IMR-90 (cell line): ENCODE measurements around the gene ATP2C2. TPM values are rescaled to one million over a fixed set of nuclear protein-coding genes. Genes with fewer than 3 reads are reported as not detected.

Experiments
- ATAC-seq: fragments of 200-7000 bp; cut with Tn5 transposase; 2 replicates; pipeline ENCODE4 v1.9.1; 2020; ENCODE audit warnings: low read depth, mild to moderate bottlenecking, moderate library complexity
- BruUV-seq: library from RNA; stranded (reverse); fragments of 400-500 nt; replicated peaks from 2 replicates; lab custom pipeline; 2021; lab: Mats Ljungman, UMichigan
- CTCF ChIA-PET: fragments of 300-600 bp; formaldehyde crosslinking; extraction: SDS; loops from one replicate; lab custom pipeline; 2021; ENCODE audit warnings: antibody characterized with exemption; lab: Yijun Ruan, JAX
- POLR2A ChIA-PET: fragments of 300-600 bp; sonication (Branson Sonifier 250); formaldehyde crosslinking; loops from one replicate; lab custom pipeline; 2022; ENCODE audit warnings: antibody characterized with exemption; ENCODE audit not compliant: unreplicated experiment; lab: Charles Lee
- DNase-seq: peaks from one replicate; pipeline ENCODE4 v3.0.0; 2013
- H2AFZ ChIP-seq: replicated peaks from 2 replicates; pipeline ENCODE3; 2013; ENCODE audit warnings: low read length, mild to moderate bottlenecking; ENCODE audit not compliant: poor library complexity
- H2AK5ac ChIP-seq: 2 replicates; pipeline ENCODE4 v1.6.1; 2013; ENCODE audit warnings: low read depth, low read length, inconsistent platforms
- H2AK9ac ChIP-seq: replicated peaks from 2 replicates; pipeline ENCODE3; 2013; ENCODE audit warnings: mild to moderate bottlenecking, low read depth, low read length, moderate library complexity; ENCODE audit not compliant: poor library complexity
- H2BK120ac ChIP-seq: 2 replicates; pipeline ENCODE4 v1.6.1; 2013; ENCODE audit warnings: low read depth, low read length, inconsistent platforms
- H2BK15ac ChIP-seq: 3 replicates; pipeline ENCODE4 v1.6.1; 2013; ENCODE audit warnings: low read depth, low read length, inconsistent platforms
- H2BK20ac ChIP-seq: 2 replicates; pipeline ENCODE4 v1.6.1; 2013; ENCODE audit warnings: low read depth, mild to moderate bottlenecking, inconsistent platforms, low read length, moderate library complexity
- H2BK5ac ChIP-seq: 2 replicates; pipeline ENCODE4 v1.6.1; 2013; ENCODE audit warnings: mild to moderate bottlenecking, low read depth, low read length, inconsistent platforms; ENCODE audit not compliant: poor library complexity, severe bottlenecking
- H3K14ac ChIP-seq: replicated peaks from 2 replicates; pipeline ENCODE4 v1.6.1; 2013; ENCODE audit warnings: low read depth, low read length, inconsistent platforms
- H3K18ac ChIP-seq: 2 replicates; pipeline ENCODE4 v1.6.1; 2013; ENCODE audit warnings: low read depth, low read length, control low read depth
- H3K23ac ChIP-seq: 2 replicates; pipeline ENCODE4 v1.6.1; 2013; ENCODE audit warnings: low read depth, low read length, inconsistent platforms
- H3K27ac ChIP-seq: 2 replicates; pipeline ENCODE4 v1.5.1; 2013; ENCODE audit warnings: mild to moderate bottlenecking, control low read depth, low read length; ENCODE audit not compliant: insufficient read depth
- H3K27me3 ChIP-seq: 2 replicates; pipeline ENCODE4 v1.6.1; 2013; ENCODE audit warnings: low read length; ENCODE audit not compliant: control insufficient read depth, insufficient read depth
- H3K36me3 ChIP-seq: 2 replicates; pipeline ENCODE4 v1.6.1; 2013; ENCODE audit warnings: low read length, mixed read lengths; ENCODE audit not compliant: control insufficient read depth, insufficient read depth
- H3K4ac ChIP-seq: 2 replicates; pipeline ENCODE4 v1.6.1; 2013; ENCODE audit warnings: low read depth, low read length, inconsistent platforms
- H3K4me1 ChIP-seq: 2 replicates; pipeline ENCODE4 v1.6.1; 2013; ENCODE audit warnings: low read length, mixed read lengths; ENCODE audit not compliant: control insufficient read depth, insufficient read depth
- H3K4me2 ChIP-seq: 2 replicates; pipeline ENCODE4 v1.6.1; 2013; ENCODE audit warnings: low read depth, mild to moderate bottlenecking, control low read depth, low read length, moderate library complexity
- H3K4me3 ChIP-seq: 2 replicates; pipeline ENCODE4 v1.5.1; 2013; ENCODE audit warnings: low read depth, mild to moderate bottlenecking, control low read depth, low read length, moderate library complexity; ENCODE audit not compliant: insufficient read depth
- H3K56ac ChIP-seq: 2 replicates; pipeline ENCODE4 v1.6.1; 2013; ENCODE audit warnings: low read length, inconsistent platforms; ENCODE audit not compliant: insufficient read depth; ENCODE audit errors: extremely low read depth
- H3K79me1 ChIP-seq, 2 experiments: 2 replicates each; pipeline ENCODE4 v1.6.1; 2013; ENCODE audit warnings: low read length in 2 of 2, inconsistent platforms in 1 of 2, low read depth in 1 of 2
- H3K9ac ChIP-seq: 2 replicates; pipeline ENCODE4 v1.6.1; 2013; ENCODE audit warnings: low read depth, low read length, control low read depth
- H3K9me1 ChIP-seq: 2 replicates; pipeline ENCODE4 v1.6.1; 2013; ENCODE audit warnings: low read length, inconsistent platforms; ENCODE audit not compliant: insufficient read depth
- H3K9me3 ChIP-seq: 2 replicates; pipeline ENCODE4 v1.6.1; 2013; ENCODE audit warnings: low read length; ENCODE audit not compliant: control insufficient read depth, insufficient read depth
- H4K20me1 ChIP-seq: 2 replicates; pipeline ENCODE4 v1.6.1; 2013; ENCODE audit warnings: low read length, inconsistent platforms; ENCODE audit not compliant: insufficient read depth
- H4K5ac ChIP-seq: 2 replicates; pipeline ENCODE4 v1.6.1; 2013; ENCODE audit warnings: mild to moderate bottlenecking, low read depth, low read length, control low read depth
- H4K8ac ChIP-seq, 2 experiments: 2 replicates each; pipeline ENCODE4 v1.6.1; 2013; ENCODE audit warnings: low read depth in 2 of 2, low read length in 2 of 2, control low read depth in 1 of 2, inconsistent platforms in 1 of 2
- H4K91ac ChIP-seq: 2 replicates; pipeline ENCODE4 v1.6.1; 2013; ENCODE audit warnings: low read depth, low read length, inconsistent platforms; ENCODE audit not compliant: insufficient read depth
- BHLHE40 ChIP-seq: fragments of 150-350 bp; IDR thresholded peaks from 2 replicates; pipeline ENCODE4 v1.6.1; 2016; ENCODE audit warnings: mild to moderate bottlenecking, low read depth, low read length
- CEBPB ChIP-seq: IDR thresholded peaks from 2 replicates; pipeline ENCODE4 v1.6.1; 2012; ENCODE audit warnings: low read depth, low read length, improper control_type of control experiment
- CTCF ChIP-seq: conservative IDR thresholded peaks from 2 replicates; pipeline ENCODE4 v1.5.1; 2012; ENCODE audit warnings: mild to moderate bottlenecking, low read depth, low read length, improper control_type of control experiment
- ELK1 ChIP-seq: fragments of 150-350 bp; IDR thresholded peaks from 2 replicates; pipeline ENCODE4 v1.6.1; 2016; ENCODE audit warnings: low read depth, mild to moderate bottlenecking, low read length, moderate library complexity, borderline replicate concordance
- FOS ChIP-seq: fragments of 150-350 bp; IDR thresholded peaks from 2 replicates; pipeline ENCODE4 v1.6.1; 2016; ENCODE audit warnings: low read depth, low read length
- MAFK ChIP-seq: IDR thresholded peaks from 2 replicates; pipeline ENCODE4 v1.6.1; 2012; ENCODE audit warnings: low read depth, low read length, improper control_type of control experiment
- MXI1 ChIP-seq: IDR thresholded peaks from 2 replicates; pipeline ENCODE4 v1.6.1; 2012; ENCODE audit warnings: low read depth, mild to moderate bottlenecking, low read length, moderate library complexity, borderline replicate concordance
- NFE2L2 ChIP-seq: fragments of 150-350 bp; IDR thresholded peaks from 2 replicates; pipeline ENCODE4 v1.6.1; 2016; ENCODE audit warnings: low read depth, mild to moderate bottlenecking, low read length
- POLR2A ChIP-seq: IDR thresholded peaks from 2 replicates; pipeline ENCODE4 v1.6.1; 2012; ENCODE audit warnings: mild to moderate bottlenecking, low read depth, low read length
- RAD21 ChIP-seq: IDR thresholded peaks from 2 replicates; pipeline ENCODE4 v1.6.1; 2012; ENCODE audit warnings: low read length, improper control_type of control experiment
- RCOR1 ChIP-seq: IDR thresholded peaks from 2 replicates; pipeline ENCODE4 v1.6.1; 2012; ENCODE audit warnings: mild to moderate bottlenecking, low read length, improper control_type of control experiment; ENCODE audit not compliant: insufficient replicate concordance
- RFX5 ChIP-seq: IDR thresholded peaks from 2 replicates; pipeline ENCODE4 v1.8.0; 2012; ENCODE audit warnings: low read depth, mild to moderate bottlenecking, low read length, moderate library complexity
- SMC3 ChIP-seq: fragments of 150-350 bp; IDR thresholded peaks from 2 replicates; pipeline ENCODE4 v1.6.1; 2016; ENCODE audit warnings: low read depth, mild to moderate bottlenecking, antibody characterized with exemption, low read length, moderate library complexity
- USF2 ChIP-seq: fragments of 150-350 bp; IDR thresholded peaks from 2 replicates; pipeline ENCODE4 v1.6.1; 2017; ENCODE audit warnings: mild to moderate bottlenecking, antibody characterized with exemption, low read length, low read depth
- WGBS, 2 experiments: methylation state at CpG; one replicate each; pipeline versions ENCODE4 v1.1.5 to v1.1.7; 2013; ENCODE audit warnings: missing lambda C conversion rate in 2 of 2; ENCODE audit not compliant: insufficient read length in 1 of 2; ENCODE audit errors: extremely low coverage in 2 of 2; 5-methylcytosine and 5-hydroxymethylcytosine counted together
- dilution Hi-C: fragments of 300-500 bp; cut with HindIII; formaldehyde crosslinking; loops from one replicate; pipeline ENCODE4 v1.14.3; 2018; ENCODE audit warnings: low sequenced_read_pairs; ENCODE audit not compliant: unreplicated experiment
- in situ Hi-C: fragments of 300-500 bp; cut with MboI; formaldehyde crosslinking; loops from 3 replicates; pipeline ENCODE4 v1.14.3; 2019; ENCODE audit warnings: low sequenced_read_pairs, inconsistent platforms, mixed read lengths
- intact Hi-C: fragments of 100-400 bp; cut with micrococcal nuclease; formaldehyde crosslinking; loops from 2 replicates; pipeline ENCODE4 v1.10.0; 2022
- polyA plus RNA-seq, 3 experiments: library from polyadenylated mRNA; depleted of rRNA; stranded (reverse); fragments of >200 nt; gene quantifications; 2 replicates each; pipeline ENCODE4 v1.2.3, GENCODE V29; 2012; ENCODE audit warnings: low replicate concordance in 1 of 3
- total RNA-seq: library from RNA; depleted of rRNA; stranded (reverse); fragments of >200 nt; gene quantifications from 2 replicates; pipeline ENCODE4 v1.2.3, GENCODE V29; 2012

The ATP2C2 gene
- total and polyA plus RNA-seq, 2 of the 4 experiments (the other 2 are of a cell fraction), result not detected

DNA sequence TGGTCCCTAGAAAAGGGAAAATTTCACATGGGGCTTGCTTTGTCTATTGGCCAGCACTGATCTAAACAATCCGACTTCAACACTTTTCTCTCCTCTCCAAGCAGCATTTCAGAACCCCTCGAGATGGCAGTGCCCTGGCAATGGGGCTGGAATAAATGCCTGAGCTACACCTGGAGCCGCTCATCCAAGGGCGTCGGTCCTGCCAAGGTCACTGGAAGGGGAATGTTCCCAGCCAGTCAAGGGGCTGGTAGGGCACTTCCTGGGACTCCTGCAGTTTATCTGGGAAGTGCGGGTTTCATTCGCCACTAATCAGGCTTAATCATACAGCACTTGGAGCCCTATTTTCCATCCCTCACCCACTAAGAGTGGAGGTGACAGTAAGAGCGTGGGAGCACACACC lies 119.0 kb downstream of the ATP2C2 start:
- no peak overlapping the region for H2BK5ac ChIP-seq
- no peak overlapping the region for H2AK9ac ChIP-seq
- H3K23ac ChIP-seq, result no peak overlapping the region
- no peaks in the 10 kb centered on the region for H3K9me1 ChIP-seq
- ATAC-seq, result no peak
- H4K20me1 ChIP-seq, result peaks cover 12% of the 10 kb centered on the region
- no peak overlapping the region for H4K91ac ChIP-seq
- H3K27ac ChIP-seq, result no peak overlapping the region
- no peaks in the 10 kb centered on the region for H3K9me3 ChIP-seq
- H3K36me3 ChIP-seq, result peaks cover 46% of the 10 kb centered on the region
- BruUV-seq, result no TSS peak
- 94% methylated on average over 5 of the region's 8 CpGs; no CpG with 5 or more reads in 1 of the 2 experiments for WGBS, 2 experiments
- H2AK5ac ChIP-seq, result no peak overlapping the region
- H3K14ac ChIP-seq, result no peak overlapping the region
- no peak overlapping the region for H3K18ac ChIP-seq
- H4K5ac ChIP-seq, result no peak overlapping the region
- H3K56ac ChIP-seq, result no peak overlapping the region
- H2BK15ac ChIP-seq, result no peak overlapping the region
- intact Hi-C loops, result loop anchor here (10.0 kb wide), 1 partner anchor 373 kb away; the partner anchor contains the start of gene MBTPS1
- no peak overlapping the region for H3K4ac ChIP-seq
- no peak overlapping the region for H3K4me3 ChIP-seq
- dilution Hi-C loops, result no loop called here
- H2AFZ ChIP-seq, result no peak overlapping the region
- in situ Hi-C loops, result loop anchor here (10.0 to 25.0 kb wide), 2 partner anchors 403 to 525 kb away; partner anchors contain the start of genes NECAB2 and OSGIN1
- H4K8ac ChIP-seq, result no peak overlapping the region
- no peaks in the 10 kb centered on the region; the same call in 1 of the 2 replicates for H3K4me1 ChIP-seq
- H3K4me2 ChIP-seq, result no peak overlapping the region
- TF ChIP-seq RFX5 (no peak), BHLHE40 (no peak), SMC3 (no peak), MXI1 (no peak), ELK1 (no peak), POLR2A (no peak), MAFK (no peak), CTCF (no peak), USF2 (no peak), NFE2L2 (no peak), RCOR1 (no peak), RAD21 (no peak), CEBPB (no peak), FOS (no peak)
- H3K79me1 ChIP-seq, result peaks cover 16 to 38% of the 10 kb centered on the region in 2 experiments; a peak in 3 of 4 replicates
- POLR2A ChIA-PET, result no interaction called here
- no peak overlapping the region for H2BK120ac ChIP-seq
- H3K9ac ChIP-seq, result no peak overlapping the region
- no peak overlapping the region for H2BK20ac ChIP-seq
- CTCF ChIA-PET, result no interaction called here
- no peaks in the 10 kb centered on the region for H3K27me3 ChIP-seq
- no peak for DNase-seq
